GM19193 (cell line): ENCODE data around the gene RASA3.

Experiments used
- POLR2A ChIP-seq: IDR thresholded peaks from 4 replicates; pipeline ENCODE4 v1.6.1; 2011; ENCODE audit not compliant: insufficient read depth, insufficient read length; ENCODE audit errors: extremely low read depth

The RASA3 gene

DNA sequence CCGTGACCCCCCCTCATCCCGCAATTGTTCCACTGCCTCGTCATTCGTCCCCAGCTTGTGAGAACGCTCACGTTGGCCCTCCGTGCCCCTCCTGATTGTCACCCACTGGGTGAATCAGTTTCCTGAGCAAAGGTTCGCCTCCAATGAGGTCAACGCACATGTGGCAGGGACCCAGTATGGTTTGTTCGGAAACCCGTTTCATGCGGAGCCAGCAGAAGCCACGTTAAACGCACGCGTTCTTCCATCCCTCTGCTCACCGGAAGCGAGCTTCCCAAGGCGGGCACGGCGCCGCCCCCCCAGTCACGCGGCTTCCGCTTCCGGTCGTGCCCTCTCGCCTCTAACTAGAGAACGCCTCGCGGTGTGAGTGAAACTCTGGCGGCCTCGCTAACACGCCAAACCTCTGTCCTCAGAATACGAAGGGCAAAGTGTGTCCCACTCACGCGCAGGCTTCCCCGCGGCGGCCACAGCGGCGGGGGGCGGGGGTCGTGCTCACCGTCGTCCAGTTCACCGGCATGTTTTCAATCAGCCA, 28.7 kb upstream of the RASA3 start:
- no peak for TF ChIP-seq POLR2A

DNA sequence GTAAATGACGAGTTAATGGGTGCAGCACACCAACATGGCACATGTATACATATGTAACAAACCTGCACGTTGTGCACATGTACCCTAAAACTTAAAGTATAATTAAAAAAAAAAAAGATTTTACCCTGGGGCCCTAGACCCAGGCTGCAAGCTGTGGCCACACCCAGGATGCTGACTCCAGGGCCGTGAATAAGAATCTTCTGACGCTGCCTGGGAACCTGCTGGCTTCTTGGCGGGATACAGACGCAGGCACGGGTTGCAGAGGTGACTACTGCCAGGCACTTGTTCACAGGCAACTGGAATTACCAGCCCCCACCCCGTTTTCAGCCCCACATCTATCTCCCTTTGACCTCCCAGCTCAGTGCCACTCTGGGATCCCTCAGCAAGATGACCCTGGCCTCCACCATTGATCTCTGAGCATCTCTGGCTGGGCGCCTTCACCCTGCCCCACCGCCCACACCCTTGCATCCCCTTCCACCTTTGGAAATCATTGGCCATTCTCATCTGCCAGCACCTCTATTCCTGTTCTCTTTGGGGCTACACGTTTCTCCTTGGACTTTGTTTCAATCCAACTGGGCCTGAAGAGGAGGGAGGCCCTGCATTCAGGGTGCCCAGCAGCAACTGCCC, 25.6 kb upstream of the RASA3 start:
- TF ChIP-seq POLR2A = no peak

DNA sequence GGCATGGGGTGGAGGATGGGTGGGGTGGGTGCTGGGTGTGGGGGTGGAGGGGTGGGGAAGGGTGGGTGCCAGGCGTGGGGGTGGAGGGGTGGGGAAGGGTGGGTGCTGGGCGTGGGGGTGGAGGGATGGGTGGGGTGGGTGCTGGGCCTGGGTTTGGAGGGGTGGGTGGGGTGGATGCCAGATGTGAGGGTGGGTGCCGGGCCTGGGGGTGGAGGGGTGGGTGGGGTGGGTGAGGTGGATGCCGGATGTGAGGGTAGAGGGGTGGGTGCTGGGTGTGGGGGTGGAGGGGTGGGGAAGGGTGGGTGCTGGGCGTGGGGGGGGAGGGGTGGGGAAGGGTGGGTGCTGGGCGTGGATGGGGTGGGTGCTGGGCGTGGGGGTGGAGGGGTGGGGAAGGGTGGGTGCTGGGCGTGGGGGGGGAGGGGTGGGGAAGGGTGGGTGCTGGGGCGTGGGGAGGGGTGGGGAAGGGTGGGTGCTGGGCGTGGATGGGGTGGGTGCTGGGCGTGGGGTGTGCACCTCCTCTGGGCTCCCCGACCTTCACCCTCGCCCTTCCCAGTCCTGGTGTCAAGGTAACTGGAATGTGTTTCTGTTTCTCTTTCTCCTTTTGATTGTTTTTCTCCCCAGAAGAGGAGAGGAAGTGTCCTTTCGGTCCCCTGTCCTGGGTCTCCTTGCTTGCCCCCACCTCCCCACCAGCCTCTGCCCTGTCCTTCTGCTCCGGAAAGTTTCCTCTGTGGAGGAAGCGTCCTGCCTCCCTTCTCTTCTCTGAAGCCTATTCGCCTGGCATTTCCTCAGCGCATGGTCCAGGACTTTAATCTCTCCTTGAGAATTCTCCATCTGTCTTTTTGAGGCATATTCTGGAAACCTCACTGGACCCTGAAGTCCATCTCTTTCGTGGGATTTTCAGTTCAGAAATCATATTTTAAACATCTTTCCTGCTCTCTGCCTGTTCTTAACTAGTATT, 23.8 kb upstream of the RASA3 start:
- TF ChIP-seq POLR2A = no peak

DNA sequence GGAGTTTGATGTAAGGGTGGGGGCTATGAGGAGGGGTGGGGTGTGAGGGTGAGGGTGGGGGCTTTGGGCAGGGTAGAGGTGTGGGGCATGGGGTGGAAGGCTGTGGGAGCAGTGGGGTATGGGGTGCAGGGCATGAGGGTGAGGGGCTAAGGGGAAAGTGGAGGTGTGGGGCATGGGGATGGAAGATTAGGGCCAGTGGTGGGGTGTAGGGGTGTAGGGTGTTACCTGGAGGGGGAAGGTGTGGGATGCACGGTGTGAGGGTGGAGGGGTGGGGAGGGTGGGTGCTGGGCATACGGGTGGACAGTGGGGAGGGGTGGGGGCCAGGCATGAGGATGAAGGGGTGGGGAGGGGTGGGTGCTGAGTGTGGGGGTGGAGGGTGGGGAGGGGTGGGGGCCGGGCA, 22.9 kb upstream of the RASA3 start:
- no peak for TF ChIP-seq POLR2A

DNA sequence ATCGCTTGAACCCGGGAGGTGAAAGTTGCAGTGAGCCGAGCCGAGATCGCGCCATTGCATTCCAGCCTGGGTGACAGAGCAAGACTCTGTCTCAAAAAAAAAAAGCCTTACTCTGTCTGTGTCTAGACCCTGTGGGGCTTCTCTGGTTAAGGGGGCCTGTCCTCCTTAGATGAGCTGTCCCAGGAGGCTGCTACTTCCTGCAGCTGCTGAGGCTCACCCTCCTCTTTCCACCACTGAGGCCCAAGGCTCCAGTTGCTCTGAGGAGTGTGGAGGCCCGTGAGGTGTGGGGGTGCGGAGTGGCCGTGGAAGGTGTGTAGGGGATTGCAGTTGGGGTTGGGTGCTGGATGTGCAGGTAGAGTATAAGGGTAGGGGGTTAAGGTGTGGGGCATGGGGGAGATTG, 22.1 kb upstream of the RASA3 start:
- no peak for TF ChIP-seq POLR2A

DNA sequence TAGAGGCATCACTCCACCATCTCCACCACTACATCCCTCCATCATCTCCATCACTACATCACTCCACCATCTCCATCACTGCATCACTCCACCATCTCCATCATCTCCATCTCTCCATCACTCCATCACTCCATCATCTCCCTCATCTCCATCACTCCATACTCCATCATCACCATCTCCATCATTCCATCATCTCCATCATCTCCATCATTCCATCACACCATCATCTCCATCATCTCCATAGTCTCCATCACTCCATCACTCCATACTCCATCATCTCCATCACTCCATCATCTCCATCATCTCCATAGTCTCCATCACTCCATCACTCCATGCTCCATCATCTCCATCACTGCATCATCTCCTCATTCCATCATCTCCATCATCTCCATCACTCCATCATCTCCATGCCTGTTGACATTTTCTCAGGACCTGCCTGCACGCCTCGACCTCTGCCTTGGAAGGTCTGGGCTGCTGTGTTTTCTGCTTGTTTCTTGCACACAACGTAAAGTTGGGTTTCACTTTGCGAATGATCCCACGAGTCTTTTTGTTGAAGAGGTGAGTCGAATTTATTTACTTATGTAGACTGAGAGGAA, 21.2 kb upstream of the RASA3 start:
- no peak for TF ChIP-seq POLR2A

DNA sequence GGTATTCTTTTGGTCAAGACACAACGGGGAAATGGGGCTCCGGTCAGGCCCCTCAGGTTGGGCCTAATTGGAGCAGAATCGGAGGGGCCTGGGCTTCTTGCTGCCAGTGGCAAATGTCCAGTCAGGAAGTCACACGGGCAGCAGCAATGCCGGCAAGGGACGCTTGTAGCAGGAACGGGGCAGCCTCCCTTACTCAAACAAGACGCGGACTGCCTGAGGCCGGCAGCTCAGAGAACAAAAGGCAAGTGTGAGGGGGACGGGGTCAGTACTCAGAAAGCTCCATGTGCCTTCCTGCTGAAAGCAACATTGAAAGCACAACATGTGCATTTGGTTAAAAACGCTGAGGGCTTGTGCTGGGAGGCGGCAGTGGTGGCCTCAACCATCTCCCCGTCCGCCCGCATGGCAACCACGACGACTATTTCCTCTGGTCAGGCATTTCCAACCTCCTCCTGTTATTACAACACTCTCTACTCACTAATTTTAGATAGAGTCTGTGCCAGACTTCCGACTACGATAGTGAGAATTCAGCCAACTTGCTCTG, 20.5 kb upstream of the RASA3 start:
- no peak for TF ChIP-seq POLR2A

DNA sequence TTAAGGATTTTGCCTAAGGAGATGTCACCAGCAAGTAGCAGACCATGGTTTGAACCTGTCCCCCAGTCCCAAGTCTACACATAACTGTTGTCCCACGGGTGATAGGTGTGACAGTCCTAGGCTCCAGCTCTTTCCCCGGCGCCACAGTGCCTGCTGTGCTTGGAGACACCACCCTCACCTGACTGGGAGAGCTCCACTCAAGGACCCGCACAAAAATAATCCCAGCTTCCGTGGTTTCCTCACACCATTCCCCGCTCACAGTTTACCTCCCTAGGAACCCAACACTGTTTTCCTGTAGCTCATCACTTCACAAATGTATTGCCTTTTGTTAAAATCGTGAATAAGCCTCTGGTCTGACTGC, 19.8 kb upstream of the RASA3 start:
- no peak for TF ChIP-seq POLR2A

DNA sequence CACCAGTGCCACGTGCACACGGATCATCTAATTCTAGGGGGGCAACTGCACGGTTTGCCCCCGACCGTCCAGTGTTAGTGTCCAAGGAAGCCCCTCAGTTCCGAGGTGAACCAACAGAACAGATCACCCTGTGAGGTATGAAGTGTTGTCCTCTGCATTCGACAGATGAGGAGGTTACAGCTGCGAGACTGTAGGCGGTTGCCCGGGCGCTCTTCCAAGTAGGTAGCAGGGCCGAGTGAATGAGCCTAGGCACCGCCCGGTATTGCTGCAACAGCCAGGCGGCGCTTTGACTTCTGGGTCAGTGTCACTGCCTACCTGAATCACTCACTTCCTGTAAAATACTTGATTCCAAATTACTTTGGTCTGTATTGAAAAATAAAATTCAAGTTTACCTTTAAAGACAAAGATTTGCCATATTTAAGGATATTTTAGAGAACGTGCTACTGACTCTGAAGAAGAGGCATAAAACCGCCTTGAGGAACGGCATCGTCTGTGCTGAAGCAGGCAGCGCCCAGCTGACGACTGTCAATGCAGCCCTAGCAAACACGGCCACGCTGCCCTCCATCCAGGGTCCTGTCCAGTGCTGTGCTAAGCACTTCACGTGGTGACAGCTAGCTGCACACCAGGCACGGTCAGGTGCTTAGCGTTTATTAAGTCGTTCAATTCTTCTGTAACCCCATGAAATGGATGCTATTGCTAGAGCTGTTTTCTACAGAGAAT, 19.3 kb upstream of the RASA3 start:
- no peak for TF ChIP-seq POLR2A

DNA sequence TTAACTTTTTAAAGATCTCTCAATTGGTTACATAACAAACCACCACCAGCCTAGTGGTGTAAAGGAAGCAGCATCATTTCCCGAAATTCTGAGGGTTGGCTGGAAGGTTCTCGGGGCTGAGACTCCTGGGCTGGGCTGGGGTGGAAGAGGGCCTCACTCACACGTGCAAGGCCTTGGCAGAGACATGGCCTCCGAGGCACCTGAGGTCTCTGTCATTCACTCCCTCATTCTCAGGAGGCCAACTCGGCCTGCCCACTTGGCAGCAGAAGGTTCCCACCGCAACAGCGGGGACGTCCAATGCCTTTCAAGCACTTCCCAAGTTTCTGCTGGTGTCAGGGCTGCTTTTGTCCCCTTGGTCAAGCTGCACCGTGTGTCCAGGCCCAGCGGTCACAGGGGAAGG, 18.6 kb upstream of the RASA3 start:
- TF ChIP-seq POLR2A = no peak

DNA sequence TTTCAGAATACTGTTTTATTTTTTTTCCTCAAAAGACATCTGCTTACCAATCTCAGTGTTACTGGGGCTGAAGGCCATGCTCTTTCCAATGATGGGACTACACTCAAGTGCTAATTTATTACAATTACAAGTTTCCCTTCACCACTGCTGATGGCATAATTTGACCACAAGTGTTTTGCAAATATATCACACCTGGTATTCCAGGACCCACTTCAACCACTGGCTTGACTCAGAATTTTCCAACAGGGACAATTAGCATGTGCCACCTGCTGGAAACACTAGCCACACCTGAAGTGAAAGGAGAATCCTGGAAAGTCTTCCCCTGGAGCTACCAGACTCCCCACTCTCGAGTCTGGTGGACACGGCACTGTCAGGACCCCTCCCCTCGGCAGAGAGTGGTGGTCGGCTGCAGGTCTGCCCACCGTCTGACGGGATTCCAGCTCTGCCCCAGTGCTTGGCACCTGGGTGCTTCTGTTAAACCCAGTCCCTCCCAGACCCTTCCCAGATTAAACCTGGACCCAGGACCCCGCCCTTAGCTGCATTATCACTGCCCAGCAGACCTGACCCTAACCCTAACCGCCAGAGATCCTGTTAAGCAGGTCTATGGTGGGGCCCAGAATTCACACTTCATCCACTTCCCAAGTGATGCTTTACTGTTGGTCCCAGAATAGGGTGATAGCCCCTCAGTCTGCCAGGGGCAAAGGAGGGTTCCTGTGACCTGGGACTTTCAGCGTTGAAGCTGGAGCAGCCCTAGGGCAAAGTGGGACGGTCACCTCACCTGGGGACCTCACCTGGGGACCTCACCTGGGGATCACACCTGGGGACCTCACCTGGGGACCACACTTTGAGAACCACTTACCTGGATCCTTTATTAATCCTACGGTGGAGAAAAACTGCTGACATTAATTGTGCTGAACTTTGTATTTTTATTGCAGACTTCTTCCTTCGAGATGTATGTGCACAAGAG, 17.6 kb upstream of the RASA3 start:
- TF ChIP-seq POLR2A = no peak

DNA sequence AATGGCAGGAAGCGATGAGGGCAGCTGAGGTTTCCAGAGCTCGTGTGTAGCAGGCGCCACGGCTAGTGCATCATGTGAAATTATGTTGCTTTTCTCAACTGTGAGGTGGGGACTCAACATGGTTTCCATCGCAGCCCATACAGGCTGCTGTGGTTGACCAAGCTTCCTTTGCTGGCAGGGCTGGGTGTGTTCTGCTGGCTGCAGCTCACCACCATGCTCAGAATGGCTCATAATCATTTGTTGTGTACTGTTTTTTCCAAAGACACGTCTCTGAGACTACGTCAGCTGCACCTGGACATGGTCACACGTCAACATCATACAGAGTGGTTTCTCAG, 16.1 kb upstream of the RASA3 start:
- no peak for TF ChIP-seq POLR2A

DNA sequence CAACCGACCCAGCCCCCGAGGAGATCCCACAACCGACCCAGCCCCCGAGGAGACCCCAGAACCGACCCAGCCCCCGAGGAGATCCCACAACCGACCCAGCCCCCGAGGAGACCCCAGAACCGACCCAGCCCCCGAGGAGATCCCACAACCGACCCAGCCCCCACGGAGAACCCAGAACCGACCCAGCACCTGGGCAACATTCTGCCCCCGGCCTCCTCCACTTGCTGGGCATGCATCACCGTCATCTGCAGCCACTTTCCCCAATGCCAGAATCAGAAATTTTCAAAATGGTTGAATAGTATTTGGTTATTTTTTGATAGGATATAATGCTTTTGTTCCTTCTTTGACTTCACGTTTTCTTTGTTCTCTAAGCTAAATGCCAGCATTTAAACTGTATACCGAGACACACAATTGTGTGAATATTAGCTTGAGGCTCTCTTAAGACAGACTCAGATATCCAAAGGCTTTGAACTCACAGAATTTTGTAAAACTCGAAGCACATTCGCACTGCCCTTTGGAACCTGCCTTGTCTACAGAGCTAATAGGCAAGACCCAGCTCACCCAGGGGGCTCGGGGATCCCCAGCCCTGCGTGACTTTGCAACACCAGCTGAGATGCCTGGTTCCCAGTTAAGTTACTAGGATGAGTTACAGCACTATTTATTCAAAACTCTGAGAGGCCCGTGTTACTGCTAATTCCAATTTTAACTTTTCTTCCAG, 15.5 kb upstream of the RASA3 start:
- no peak for TF ChIP-seq POLR2A
